Fibroblast of lung (primary cell): ENCODE results near the gene PYROXD2.

Source experiments
- EZH2 ChIP-seq: IDR thresholded peaks from 2 replicates; pipeline ENCODE4 v1.5.1; 2012; ENCODE audit warnings: low read length, control low read depth, mild to moderate bottlenecking; ENCODE audit errors: missing control alignments
- TF ChIP-seq, protein P1 (sequence below), 2 donors: IDR thresholded peaks in 1 of 2; conservative IDR thresholded peaks in 1 of 2; 1 replicate in 1 of 2; 2 replicates in 1 of 2; pipeline ENCODE4 v1.5.1; 2011 to 2012; ENCODE audit warnings: low read length in 2 of 2, control low read depth in 1 of 2, inconsistent platforms in 1 of 2, low read depth in 1 of 2, mild to moderate bottlenecking in 1 of 2

DNA sequence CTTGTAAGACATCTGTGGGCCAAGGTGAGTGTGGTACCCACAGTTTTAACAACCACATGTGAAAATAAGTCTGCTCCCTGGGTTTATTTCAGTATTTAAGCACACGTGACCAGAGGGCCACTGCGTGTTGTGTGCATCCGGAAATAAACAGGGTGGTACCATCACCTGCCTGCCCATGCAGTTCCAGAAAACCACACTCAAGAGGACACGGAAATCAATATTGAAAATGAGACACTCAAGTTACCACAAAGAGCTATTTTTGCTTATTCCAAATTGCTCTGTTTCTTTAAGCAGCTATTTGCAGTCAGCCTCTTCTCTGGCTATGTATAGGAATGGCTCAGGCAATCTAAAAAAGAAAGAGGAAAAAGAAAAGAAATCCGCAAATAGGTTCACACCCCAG is 75.2 kb downstream of the PYROXD2 start:
- TF ChIP-seq, protein P1, sequence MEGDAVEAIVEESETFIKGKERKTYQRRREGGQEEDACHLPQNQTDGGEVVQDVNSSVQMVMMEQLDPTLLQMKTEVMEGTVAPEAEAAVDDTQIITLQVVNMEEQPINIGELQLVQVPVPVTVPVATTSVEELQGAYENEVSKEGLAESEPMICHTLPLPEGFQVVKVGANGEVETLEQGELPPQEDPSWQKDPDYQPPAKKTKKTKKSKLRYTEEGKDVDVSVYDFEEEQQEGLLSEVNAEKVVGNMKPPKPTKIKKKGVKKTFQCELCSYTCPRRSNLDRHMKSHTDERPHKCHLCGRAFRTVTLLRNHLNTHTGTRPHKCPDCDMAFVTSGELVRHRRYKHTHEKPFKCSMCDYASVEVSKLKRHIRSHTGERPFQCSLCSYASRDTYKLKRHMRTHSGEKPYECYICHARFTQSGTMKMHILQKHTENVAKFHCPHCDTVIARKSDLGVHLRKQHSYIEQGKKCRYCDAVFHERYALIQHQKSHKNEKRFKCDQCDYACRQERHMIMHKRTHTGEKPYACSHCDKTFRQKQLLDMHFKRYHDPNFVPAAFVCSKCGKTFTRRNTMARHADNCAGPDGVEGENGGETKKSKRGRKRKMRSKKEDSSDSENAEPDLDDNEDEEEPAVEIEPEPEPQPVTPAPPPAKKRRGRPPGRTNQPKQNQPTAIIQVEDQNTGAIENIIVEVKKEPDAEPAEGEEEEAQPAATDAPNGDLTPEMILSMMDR (conservative IDR thresholded peaks at IDR 0.05 in 1 of 2, IDR thresholded peaks at IDR 0.05 in 1 of 2; ENCODE audit: low read depth in 1 of 2, low read length in 2 of 2): no peak
- TF ChIP-seq EZH2: no peak
